WI38 (cell line): ENCODE measurements around the gene RIOK3.

Experiments used
- H3K4me3 ChIP-seq: 2 replicates; pipeline ENCODE4 v1.5.1; 2011; ENCODE audit warnings: low read depth, mild to moderate bottlenecking, control low read depth, low read length
- CTCF ChIP-seq: IDR thresholded peaks from 2 replicates; pipeline ENCODE4 v1.5.1; 2012; ENCODE audit warnings: low read depth, mild to moderate bottlenecking, control low read depth, low read length

Gene RIOK3

GRCh38 chr18:23530195-23530594, 77.1 kb downstream of the RIOK3 start:
- TF ChIP-seq CTCF, result no peak
- H3K4me3 ChIP-seq, result no peak overlapping the region

GRCh38 chr18:23531912-23532311, 78.8 kb downstream of the RIOK3 start:
- H3K4me3 ChIP-seq, result no peak overlapping the region
- no peak for TF ChIP-seq CTCF
